HG02798 (cell line): ENCODE measurements around the gene EXOSC2.

Source experiments
- ATAC-seq: cut with Tn5 transposase; IDR thresholded peaks from one replicate; pipeline ENCODE4 v1.9.1; 2021; ENCODE audit warnings: mild to moderate bottlenecking; ENCODE audit not compliant: unreplicated experiment, poor library complexity

EXOSC2 gene, protein sequence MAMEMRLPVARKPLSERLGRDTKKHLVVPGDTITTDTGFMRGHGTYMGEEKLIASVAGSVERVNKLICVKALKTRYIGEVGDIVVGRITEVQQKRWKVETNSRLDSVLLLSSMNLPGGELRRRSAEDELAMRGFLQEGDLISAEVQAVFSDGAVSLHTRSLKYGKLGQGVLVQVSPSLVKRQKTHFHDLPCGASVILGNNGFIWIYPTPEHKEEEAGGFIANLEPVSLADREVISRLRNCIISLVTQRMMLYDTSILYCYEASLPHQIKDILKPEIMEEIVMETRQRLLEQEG

DNA sequence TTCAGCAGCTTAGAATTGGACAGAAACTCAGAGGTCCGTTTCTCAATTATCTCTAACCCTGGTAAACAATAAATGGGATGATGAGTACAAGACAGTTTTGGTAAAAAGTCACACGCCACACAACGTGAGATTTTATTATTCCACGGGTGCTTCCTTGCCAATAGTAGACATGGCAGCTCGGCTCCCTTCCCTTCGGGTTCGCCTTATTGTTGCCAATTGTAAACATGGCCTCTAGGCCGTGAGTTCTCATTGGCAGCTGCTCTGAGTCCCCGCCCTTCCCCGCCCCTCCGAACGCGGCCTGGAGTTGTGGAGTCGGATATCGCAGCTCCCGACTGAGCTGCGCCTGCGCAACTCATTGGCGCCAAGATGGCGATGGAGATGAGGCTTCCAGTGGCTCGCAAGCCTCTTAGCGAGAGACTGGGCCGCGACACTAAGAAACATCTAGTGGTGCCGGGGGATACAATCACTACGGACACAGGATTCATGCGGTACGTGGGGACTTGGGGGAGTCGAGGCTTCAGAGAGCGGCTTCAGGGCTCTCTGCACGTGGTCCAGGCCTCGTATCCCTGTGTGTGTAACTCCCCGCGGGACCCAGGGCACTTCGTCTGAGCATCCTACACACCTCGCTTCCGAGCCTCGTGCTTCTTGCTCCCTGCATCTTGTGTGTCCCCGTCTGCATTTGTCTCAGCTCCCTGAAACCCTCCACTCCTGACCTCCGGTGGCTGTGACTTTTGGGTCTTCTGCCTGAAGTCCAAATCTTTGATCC, at the start of gene EXOSC2:
Gene EXOSC2, plus strand, starts transcription at position 355 of the 766 bp plus-strand sequence. Its CDS starts 12 bp downstream, at position 367.
- peak; percentile 94 for ATAC-seq

DNA sequence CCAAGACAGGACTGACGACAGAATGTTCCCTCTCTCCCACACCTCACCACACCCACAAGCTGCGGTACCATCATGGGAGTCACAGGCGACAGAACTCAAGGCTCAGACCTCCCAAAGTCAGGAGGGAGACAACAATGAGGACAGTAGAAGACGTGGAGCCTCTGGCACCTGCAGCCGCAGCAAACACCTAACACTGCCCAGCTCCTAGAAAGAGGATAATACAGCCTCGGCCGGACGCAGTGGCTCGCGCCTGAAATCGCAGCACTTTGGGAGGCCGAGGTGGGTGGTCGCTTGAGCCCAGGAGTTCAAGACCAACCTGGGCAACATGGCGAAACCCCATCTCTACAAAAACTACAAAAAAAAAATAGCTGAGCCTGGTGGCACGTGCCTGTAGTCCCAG, 42.4 kb upstream of the EXOSC2 start:
- ATAC-seq = no peak

DNA sequence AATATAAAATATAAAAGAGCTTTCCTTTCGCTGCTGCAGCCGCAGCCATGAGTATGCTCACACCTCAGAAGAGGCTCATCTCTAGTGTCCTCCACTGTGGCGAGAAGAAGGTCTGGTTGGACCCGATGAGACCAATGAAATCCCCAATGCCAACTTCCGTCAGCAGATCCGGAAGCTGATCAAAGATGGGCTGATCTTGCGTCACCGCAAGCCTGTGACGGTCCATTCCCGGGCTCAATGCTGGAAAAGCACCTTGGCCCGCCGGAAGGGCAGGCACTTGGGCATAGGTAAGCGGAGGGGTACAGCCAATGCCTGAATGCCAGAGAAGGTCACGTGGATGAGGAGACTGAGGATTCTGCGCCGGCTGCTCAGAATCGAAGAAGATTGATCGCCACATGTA, 41.8 kb upstream of the EXOSC2 start:
- no peak for ATAC-seq

DNA sequence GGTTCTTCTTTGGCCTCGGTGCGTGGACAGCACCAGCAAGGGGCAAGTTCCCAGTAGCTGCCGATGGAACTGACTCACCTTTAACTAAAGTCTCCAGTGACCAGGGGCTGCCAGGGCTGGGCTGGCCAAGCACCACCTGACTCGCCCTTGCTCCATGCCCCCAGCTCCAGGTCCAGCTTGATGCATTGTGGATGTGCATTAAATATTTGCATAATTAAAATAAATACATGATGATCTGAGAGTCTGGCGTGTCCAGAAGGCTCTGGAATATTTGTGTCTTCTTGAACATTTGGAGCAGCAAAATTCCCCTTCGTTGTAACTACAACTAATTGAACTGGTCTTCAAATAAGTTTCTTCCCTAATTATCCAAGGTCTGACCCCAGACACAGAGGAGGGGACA, 38.7 kb upstream of the EXOSC2 start:
- ATAC-seq = no peak

DNA sequence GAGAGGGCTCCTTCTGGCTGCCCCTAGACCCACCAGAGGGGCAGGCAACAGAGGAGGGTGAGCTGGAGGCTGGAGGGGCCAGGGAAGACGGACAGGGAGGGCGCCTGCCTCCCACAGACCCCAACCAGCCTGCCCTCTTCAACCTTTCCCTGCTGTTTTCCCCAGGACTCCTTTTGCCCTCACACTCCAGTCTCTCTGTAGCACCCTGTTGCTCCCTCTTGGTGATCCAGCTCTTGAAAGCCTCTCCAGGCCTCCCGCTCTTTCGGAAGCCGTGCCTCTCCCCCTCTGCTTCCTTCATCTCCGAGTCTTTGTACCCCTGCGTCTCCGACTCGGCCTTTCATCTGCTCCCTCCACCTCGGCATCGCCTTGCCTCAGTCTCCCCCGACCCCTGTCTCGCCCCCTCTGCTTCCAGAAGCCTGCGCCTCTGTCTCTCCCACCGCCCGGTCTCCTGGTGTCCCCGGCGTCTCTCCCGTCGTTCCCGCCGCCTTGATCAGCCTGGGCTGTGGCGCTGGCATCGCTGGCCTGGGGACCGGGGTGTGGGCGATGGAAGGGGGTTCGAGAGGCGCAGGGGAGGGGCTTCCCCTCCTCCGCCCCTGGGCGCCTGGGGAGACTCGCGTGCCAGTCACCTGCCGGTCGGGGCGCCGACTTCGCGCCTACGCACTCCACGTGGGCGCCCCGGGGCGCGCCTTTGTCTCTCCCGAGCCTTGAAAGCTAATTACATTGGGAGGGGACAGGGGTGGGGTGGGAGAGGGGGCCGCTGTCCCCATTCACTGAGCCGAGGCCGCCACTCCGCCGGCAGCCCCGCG, 34.5 kb upstream of the EXOSC2 start:
- ATAC-seq = no peak

DNA sequence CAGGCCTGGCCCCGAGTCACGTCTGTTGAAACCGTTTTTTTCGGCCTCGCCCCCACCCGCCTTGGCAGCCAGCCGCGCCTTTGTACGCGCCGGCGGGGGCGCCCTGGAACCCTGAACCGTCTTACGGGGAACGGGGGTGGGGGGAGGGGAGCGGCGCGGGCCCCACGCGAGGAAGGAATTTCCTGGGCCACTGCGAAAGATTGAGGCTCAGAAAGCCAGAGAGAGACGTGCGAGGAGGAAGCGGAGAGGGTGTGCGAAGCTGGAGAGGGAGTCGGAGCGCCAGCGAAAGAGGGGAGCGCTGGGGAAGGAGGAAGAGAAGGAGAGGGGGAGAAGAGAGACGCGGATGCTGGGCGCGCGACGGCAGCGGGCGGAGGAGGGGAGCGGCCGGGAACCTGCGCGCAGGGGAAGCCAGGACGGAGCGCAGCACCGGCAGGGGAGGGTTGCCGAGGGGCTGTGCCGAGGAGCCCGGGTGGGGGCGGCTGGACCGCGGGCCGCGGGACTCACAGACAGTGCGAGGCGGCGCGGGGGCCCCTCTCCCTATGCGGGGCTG, 33.8 kb upstream of the EXOSC2 start:
- ATAC-seq = no peak

DNA sequence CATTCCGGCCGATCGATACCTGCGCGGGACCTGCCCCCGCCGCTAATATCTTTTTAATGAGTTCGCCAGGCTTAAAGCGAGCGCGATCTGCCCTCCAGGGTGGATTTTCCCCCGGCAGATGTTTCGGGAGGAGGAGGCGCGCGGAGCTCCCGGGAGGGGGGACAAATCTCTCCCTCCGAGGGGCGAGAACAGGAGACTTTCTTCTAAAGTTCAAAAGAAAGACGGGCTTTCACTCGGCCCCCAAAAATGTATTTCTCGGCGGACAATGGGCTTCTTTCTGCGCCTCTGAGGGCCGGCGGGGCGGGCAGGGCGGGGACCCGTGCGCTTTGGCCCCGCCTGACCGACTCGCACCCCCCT, 33.3 kb upstream of the EXOSC2 start:
- ATAC-seq = no peak

DNA sequence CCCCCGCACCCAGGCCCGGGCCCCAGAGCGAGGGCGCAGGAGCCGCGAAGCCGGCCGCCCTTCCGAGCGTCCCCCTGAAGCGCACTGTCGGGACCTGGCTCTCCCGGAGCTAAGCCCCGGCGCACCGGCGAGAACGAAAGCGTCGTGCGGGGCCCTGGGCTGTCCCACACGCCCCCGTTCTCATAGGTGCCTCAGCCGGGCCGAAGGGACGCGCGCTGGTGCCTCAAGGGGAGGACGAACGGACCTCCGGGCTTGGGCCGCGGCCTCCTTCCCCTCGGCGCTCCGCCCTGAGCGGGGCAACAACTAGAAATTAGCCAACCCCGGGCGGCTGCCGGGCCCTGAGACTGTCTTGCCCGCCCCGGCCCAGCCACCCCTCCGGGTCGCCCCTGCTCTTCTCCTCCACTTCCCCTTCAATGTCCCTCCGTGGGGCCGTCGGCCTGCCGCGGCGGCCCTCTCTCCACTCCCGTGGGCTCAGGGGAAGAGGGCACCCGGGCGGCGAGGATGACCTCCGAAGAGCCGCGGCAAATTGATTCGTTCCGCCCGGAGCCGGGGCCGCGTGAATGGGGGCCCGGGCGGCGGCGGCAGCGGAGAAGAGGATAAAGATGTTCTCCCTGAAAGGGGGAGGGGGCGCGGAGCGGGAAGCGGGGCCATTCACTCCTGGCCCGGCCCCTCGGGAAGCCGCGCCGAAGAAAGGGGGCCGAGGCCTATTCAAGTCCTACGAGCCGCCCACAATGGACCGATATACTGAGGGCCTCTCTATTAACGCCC, 32.7 kb upstream of the EXOSC2 start:
- ATAC-seq = no peak

DNA sequence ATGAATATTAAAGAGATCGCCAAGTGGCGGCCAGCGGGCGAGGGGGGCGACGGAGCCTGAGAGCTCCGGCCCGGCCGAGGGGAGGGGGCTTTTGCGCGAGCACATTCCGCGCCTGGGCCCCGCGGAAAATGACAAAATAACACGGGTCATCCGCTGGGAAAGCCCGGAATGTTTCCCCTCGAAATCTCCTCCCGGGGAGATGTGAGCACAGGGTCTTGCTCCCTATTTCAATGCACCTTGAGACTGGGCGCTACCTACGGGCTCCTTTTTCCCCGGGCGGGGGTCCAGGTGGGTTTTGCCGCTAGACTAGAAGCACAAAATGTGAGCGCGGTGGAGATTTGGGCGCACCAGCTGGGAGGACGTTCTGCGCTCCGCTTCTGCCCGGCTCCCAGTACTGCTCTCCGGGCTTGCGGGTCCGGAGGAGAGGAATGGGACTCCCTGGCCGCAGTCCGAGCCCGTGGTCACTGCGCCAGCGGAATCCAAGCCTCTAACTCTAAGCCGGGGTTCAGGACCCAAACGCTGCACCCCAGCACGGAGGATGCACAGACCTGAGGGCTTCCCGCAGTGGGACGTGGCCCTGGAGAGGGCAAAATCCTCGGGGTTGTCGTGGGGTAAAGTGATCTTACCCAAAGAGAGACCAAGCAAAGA, 32.0 kb upstream of the EXOSC2 start:
- no peak for ATAC-seq

DNA sequence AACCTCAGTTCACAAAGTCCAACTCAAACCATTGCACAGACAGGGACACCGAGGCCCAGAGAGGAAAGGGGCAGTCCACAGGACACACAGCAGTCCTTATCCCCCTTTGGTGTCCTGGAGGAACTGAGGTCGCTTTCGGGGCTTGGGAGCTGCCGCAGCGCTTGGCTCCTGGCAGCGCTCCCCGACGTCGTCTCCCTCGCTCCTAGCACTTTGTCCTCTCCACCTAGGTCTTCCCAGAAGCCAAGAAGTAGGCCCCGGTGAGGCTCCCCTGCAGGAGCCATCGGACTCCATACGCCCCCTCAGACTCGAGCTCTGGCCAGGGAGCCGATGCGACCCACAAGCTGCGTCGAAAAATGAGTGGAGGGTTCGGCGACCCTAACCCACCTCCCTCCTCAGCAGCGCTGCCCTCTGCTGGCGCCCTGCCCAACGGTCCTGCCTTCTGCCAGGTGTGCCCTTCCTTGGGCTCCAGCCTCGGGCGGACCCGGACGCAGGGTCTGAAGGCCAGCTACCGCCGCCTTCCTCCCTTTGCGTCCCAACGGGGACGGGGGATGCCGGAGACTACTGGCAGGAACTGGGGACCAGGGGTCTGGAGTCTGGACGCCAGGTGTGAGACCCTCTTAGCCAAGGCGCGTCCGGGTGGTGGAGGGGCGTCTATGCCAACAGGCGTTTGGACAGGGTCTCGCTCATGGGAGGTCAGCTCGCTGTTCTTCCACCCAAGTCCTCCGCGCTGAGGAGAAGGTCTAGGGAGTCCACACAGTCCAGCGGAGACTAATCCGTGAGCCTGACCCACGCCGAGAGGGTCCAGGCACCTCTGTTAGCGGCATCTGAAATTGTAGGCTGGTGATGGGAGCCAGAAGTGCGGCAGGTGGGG, 31.2 kb upstream of the EXOSC2 start:
- ATAC-seq = no peak

DNA sequence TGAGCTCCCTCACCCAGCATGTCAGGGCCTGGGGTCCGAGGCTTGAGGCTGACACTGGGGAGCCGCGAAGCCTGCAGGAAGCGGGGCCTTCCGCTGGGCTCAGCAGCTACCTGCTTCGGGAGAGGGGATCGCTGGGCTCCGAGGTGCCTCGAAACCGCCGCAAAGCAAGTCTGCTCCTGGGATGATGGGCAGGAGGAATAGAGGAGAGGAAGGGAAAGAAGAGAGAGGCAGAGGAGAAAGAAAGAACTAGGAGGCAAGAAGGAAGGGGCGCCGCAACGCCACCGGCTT, 30.7 kb upstream of the EXOSC2 start:
- no peak for ATAC-seq

DNA sequence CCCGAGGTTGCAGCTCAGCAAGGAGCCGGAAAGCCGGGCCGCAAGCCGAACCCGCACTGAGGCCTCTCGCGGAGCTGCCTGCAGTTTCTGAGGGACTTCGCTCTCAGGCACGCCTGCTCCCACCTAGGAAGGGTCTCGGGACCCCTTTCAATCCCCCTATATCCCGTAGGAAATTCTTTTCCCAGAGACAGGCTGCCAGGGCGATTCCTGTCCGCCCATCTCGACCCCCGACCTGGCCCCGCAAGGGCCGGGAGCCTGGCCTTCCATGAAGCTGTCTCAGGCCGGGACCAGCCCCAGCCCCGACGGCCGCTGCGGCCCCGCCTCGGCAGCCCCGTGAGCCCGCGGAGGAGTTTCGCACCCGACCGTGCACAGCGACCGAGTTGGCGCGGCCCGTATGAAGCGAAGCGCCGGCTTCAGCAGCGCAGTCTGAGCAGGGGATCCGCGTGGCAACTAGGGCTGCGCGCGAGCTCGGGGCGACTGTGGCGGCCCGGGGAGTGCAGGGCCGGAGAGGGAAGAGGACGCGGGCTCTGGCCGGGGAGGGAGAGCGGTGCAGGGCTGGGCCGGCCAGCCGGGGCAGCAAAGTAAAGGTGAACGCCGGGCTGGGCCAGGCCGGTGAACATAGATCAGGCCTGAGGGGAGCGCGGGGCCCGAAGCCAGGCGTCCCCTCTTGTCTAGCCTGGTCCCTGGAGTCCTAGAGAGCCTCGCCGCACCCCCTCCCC, 30.2 kb upstream of the EXOSC2 start:
- ATAC-seq = no peak

DNA sequence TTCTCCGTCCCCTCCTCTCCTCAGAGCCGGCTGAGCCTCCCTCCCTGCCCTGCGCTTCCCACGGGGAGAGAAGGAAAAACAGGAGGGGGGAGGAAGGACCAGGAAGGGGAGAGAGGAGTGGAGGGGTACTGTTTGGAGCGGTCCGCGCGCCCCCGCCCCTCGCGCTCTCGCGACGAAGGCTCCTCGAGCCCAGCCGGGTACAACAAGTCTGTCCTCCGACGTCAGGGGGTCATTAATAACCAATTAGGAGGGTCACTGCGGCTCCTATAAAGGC, 29.7 kb upstream of the EXOSC2 start:
- ATAC-seq = no peak

DNA sequence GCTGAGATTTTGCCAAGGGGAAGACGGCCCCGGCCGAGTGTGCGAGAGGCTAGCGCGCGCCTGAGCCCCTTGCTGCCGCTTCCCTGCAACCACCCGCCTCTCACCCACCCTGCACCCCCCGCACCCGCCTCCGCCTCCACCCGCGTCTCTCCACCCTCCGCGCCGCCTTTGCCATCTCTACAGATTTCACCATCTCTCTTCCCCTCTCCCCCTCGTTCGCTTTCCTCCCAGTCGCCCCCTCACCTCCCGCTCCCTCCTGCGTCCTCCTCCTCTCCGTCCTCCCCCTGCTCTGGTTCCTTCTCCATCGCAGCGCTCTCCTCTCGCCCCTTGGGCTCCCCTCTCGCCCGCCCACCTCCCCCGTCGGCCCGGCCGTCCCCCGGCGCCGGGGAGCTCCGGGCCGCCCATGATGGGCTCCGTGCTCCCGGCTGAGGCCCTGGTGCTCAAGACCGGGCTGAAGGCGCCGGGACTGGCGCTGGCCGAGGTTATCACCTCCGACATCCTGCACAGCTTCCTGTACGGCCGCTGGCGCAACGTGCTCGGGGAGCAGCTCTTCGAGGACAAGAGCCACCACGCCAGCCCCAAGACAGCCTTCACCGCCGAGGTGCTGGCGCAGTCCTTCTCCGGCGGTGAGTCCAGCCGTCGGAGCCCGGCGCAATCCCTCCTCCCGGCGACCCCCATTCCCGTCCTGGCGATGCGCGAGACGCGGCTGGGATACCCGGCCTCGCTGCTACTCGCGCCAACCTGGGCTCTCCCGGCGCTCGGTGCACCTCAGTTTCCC, 29.1 kb upstream of the EXOSC2 start, which contains the start of gene PRDM12:
Gene PRDM12, plus strand, starts transcription at position 344 of the 778 bp plus-strand sequence. Its CDS starts 60 bp downstream, at position 404.
- no peak for ATAC-seq

DNA sequence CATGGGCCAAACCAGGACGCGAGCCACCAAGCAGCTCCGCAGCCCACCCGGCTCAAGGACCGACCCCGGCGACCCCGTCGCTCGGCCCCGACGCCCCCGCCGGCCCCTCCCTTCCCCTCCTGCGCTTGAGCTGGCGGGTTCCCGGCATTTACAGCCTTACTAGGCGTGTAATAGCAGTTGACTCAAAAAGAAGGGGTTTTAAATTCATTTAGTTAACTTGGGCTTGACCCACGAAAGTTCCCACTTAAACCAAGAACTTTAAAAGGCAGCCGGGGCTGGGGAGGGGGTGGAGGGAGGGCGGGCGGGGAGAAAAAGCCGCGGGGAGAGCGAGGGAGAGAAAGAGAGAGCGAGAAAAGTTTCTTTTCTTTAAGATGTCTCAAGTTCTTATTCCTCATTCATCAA, 28.6 kb upstream of the EXOSC2 start:
- no peak for ATAC-seq

DNA sequence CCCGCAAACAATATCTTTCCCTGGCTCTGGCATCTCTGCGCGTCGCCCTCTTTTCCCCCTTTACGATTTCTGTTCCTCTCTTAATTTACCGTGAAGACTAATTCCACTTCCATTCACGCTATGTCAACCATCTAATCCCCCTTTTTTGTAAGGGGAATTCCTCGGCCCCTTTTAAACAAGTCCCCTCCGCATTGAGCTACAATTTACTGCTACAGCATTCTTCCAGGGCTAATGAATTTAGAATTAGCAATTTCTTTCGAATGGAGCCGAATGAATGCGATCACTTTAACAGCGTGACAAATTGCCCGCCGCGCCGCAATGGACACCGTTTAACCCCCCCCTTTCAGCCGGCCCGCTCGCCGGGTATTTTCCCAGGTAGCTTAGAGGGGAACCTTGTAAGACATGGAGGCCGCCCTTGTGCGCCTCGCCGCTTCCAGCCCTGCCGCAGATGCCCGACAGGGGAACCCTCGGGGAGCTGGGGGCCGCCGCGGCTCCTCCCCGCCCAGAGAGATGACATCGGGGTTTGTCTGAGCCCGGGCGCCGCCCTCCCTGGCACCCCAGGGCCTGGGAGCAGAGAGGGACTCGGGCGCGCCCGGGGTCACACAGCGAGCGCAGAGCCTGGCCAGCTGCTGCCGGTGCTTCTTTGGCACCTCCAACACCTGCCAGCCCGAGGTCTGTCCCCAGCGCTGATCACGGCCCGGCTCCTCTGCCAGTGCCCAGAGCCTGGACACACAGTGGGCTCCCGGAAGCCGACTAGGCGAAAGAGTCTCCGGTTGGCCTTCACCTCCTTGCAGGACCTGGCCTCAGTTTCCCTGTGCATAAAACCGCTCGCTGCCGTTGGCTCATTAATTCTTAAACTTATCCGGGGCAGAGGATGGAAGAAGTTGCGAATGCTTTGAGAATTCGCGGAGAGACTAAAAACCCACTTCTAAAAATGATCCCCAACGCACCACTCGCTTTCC, 27.9 kb upstream of the EXOSC2 start:
- ATAC-seq = no peak
